G401.6 (cell line): Measurements from ENCODE around the gene SH3YL1.

Source experiments
- FAIRE-seq: peaks from 2 replicates; lab custom pipeline; 2012; peaks lifted over from hg19 to GRCh38; lab: Jason Lieb, UNC

Gene SH3YL1, protein sequence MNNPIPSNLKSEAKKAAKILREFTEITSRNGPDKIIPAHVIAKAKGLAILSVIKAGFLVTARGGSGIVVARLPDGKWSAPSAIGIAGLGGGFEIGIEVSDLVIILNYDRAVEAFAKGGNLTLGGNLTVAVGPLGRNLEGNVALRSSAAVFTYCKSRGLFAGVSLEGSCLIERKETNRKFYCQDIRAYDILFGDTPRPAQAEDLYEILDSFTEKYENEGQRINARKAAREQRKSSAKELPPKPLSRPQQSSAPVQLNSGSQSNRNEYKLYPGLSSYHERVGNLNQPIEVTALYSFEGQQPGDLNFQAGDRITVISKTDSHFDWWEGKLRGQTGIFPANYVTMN

GRCh38 chr2:263774-264492, at the start of gene SH3YL1:
SH3YL1 (minus strand) TSS chr2:264032; CDS start chr2:263984, 48 bp downstream.
- FAIRE-seq = no peak

GRCh38 chr2:310994-311393, 47.2 kb upstream of the SH3YL1 start:
- FAIRE-seq = no peak

- no peak for FAIRE-seq
These were observed 46.2 kb upstream of the SH3YL1 start for GRCh38 chr2:309954-310510.

- FAIRE-seq = no peak
These were observed 45.5 kb upstream of the SH3YL1 start for GRCh38 chr2:309148-309953.

DNA sequence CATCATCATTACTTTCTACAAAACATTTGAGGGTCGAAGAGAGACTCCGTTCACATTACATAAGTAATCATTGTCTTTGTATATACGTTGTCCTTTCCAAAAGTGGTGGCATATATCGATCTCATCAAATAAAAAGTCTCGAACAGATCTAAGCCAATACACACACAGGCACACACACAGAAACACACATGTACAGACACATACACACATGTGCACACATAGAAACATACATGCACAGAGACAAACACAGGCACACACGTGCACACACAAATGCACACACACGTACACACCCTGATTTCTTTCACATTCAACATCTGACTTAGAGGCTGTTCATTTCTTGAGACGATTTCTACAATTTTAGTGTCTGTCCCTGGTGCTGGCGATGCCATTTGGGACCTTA, 41.5 kb upstream of the SH3YL1 start:
- no peak for FAIRE-seq

DNA sequence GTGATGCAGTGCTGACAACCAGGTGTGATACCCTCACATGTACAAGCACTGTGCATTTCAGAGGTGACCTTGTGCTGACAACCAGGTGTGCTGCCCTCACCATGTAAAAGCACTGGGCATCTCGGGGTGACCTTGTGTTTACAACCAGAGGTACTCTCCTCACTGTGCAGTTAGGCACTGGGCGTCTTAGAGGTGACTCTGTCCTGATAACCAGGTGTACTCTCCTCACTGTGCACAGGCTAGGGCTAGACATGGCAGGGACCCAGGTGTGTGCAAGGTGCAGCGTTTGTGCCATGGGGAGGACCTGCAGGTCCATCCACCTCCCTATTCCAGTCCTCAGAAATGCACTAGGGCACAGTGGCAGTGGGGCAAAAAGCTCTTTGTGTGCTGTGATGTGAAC, 32.5 kb upstream of the SH3YL1 start:
- no peak for FAIRE-seq

DNA sequence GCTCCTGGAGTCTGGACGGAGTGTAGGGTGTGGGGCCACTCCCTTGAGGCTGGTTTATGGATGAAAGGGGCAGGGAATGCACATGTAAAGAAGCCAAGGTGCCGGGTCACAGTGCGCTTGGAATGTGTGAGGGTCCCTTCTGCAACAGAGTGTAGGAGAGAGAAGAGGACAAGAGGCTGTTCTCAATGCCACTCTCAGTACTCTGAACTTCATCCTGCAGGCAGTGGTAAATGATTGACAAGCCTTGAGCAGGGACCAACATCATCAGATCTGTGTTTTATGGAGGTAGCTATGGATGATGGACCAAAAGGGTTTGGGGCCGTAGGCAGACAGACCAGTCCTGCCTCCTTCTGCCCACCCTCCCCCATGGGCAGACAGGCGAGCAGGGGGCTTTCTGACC, 31.3 kb upstream of the SH3YL1 start:
- FAIRE-seq = no peak

DNA sequence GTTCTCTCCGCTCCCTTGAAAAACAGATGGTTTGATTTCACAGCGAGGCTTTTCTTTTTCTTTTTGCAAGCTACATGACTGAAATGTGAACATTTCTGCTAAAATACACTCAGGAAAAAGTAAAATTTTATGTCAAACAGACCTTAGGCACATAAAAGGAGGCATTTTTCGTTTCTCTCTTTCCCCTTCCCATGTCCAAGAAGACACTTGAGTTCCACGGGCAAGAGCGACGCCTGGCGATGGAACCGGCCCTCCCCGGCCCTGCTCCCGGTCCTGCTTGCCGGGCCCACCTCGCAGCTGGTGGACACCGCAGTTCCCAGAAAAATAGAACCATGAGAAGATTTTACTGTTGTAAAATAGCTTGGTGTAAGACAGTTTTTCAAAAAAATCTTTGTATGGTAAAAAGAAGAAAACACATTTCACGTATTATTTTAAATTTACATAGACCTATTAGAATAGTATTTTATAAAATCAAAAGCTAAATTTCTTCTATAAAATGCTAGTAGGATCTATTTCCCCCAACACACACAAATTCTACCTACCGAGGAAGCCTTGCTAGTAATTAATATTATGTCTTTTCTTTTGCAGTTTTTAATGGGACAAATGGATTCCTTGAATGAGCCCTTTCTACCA, 26.4 kb upstream of the SH3YL1 start:
- FAIRE-seq = no peak

- FAIRE-seq = no peak
These were observed 25.7 kb upstream of the SH3YL1 start for GRCh38 chr2:289362-290089.

- no peak for FAIRE-seq
These were observed 25.0 kb upstream of the SH3YL1 start for GRCh38 chr2:288758-289361.

- FAIRE-seq = no peak
These were observed 24.3 kb upstream of the SH3YL1 start, which contains the start of gene ALKAL2 for GRCh38 chr2:287911-288757. ALKAL2 (minus strand) TSS chr2:288091; CDS start chr2:287835, 256 bp downstream.

DNA sequence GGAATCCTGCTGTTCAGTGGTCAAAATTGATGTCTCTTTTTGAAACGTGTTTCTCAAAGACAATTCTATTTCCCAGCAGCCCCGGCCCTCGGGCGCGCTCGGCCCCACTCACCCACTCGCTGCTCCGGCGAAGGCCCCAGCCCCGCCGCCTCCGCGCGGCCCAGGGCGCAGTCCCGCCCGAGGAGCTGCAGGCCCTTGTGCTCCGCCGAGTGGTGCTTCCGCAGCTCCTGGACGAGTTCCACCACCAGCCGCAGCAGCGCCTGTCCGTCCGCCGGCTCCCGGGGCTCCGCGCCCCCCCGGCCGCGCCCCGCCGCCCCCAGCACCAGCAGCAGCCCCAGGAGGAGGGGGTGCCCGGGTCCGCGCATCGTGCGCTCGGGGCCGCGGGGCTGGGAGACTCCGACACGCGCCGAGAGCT, 23.6 kb upstream of the SH3YL1 start:
- FAIRE-seq = no peak

DNA sequence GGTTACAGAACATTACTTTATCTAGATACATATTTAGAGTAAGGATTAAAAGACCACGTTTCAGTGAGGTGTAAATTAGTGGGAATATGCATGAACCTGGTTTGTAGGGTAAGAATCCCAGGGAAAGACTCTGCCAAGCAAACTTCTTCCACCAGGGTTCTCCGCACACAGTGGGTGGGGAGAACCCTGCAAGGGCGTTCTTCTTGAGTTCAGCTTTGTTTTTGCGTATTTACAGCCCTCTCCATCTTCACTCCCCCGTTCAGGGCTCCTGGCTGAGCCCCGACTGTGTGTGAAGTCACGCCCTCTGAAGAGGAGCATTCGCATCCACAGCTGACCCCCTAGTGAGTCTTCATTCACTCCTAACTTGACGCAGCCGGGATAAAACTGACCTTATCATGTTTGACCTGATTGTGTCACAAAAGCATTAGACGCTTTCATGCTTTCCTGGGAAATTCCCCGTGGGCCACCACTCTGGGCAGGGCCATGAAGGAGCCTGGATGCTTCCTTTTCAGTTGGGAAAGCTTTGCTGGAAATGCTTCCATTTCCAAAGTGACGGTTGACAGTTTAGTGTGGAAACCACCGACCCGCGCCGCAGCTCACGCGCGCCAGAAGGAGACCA, 23.1 kb upstream of the SH3YL1 start:
- FAIRE-seq = no peak

- no peak for FAIRE-seq
These were observed 22.2 kb upstream of the SH3YL1 start for GRCh38 chr2:286035-286434.

DNA sequence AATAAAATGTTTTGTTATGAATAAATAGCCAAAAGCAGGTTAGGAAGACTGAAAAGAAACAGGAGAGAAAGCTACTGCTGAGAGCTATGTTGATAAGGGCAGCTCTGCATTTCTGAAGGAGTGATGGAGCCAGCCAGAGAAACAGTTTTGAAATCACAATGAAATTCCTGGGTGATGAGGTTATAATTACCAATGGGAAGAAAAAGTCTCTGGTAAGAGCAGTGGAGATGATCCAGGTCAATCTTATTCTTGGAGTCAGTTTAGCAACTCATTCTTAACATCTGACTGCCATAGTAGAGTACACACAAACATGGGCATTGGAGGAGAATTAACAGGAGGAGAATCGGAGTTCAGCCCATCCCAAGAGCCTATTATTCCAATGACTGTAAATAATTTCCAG, 21.7 kb upstream of the SH3YL1 start:
- no peak for FAIRE-seq

GRCh38 chr2:284896-285492, 21.2 kb upstream of the SH3YL1 start:
- no peak for FAIRE-seq

DNA sequence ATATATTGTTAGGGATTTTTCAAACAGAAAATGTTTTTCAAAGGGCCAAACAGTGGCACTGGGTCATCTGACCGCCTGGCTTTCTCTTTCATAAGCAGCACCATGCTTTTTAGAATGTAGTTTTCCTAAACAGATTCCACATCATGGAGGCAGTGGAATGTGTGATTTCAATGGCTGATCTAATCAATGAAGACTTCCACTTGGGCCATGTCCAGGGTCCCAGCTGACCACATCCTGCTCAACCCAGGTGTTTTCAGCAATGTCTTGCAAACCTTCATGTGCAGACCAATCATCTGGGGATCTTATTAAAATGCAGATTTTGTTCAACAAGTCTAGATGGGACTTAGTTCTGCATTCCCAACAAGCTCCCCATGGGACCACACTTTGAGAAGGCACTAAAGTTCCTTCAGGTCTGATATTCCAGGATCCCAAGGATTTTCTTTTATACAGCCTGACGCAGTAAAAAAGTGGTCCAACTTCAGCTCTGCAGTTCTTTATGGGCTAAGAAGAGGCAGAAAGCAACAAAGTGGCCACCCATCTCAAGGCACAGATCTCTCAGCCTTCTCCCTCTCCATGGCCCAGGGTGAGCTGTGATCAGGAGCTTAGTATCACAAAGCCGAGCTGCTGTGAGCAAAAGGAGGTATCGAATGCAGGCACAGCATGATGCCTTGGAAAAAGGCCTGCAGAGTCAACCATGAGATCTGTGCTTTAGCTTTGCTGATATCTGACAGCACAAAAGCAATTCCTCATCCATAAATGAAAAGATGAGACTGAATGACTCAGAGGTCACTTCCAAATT, 20.4 kb upstream of the SH3YL1 start:
- FAIRE-seq = no peak
